Effector memory CD4-positive, alpha-beta T cell (primary cell): ENCODE results near the gene GALNT18.

Experiments
- DNase-seq, 3 donors: peaks; one replicate each; pipeline ENCODE4 v3.0.0-alpha.2; 2020
- H3K27ac ChIP-seq: 2 replicates; pipeline ENCODE4 v1.7.0; 2013; ENCODE audit warnings: mild to moderate bottlenecking, low read length, moderate library complexity; ENCODE audit not compliant: insufficient read depth, poor library complexity, severe bottlenecking
- H3K27me3 ChIP-seq: replicated peaks from 2 replicates; pipeline ENCODE4 v1.7.0; 2013; ENCODE audit warnings: mild to moderate bottlenecking, low read length; ENCODE audit not compliant: insufficient read depth, control insufficient read depth, poor library complexity, severe bottlenecking
- H3K36me3 ChIP-seq: 2 replicates; pipeline ENCODE4 v1.7.0; 2013; ENCODE audit warnings: mild to moderate bottlenecking, low read length, moderate library complexity; ENCODE audit not compliant: control insufficient read depth, insufficient read depth
- H3K4me1 ChIP-seq: 2 replicates; pipeline ENCODE4 v1.7.0; 2013; ENCODE audit warnings: low read length, mild to moderate bottlenecking; ENCODE audit not compliant: control insufficient read depth, insufficient read depth, poor library complexity, severe bottlenecking
- H3K4me3 ChIP-seq: 2 replicates; pipeline ENCODE4 v1.7.0; 2013; ENCODE audit warnings: low read length, low read depth, mild to moderate bottlenecking; ENCODE audit not compliant: insufficient read depth, poor library complexity, severe bottlenecking
- H3K9me3 ChIP-seq: 2 replicates; pipeline ENCODE4 v1.7.0; 2013; ENCODE audit warnings: mild to moderate bottlenecking, low read length, moderate library complexity; ENCODE audit not compliant: control insufficient read depth

Gene GALNT18

DNA sequence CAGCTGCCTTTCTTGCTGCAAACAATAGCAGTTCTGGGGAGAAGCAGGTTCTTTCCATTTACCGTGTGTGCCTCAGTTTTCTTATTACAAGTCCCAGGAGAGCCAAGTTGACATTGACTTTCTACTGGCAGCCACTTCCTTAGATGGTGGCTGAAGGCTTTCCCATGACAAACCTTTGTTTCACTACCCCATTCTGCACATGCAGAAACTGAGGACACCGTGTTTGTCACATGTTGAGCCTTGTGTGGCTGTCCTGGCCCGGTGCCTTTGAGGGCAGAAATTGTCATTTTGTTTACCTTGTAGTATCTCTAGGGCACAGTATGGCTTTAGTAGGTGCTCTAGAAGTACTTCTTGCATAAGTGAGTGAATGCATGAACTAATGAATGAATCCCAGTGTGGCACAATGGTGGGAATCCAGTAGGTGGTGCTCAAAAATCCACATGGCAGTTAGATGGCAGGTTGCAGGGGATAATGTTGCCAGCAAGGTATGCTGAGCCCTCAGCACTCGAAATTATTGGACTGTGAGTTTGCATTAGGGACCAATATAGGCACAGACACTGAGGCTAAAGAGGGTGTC, 370.3 kb downstream of the GALNT18 start:
- no peak for DNase-seq
- Histone ChIP-seq H3K4me1 (no peaks in the 10 kb centered on the region), H3K9me3 (no peaks in the 10 kb centered on the region), H3K4me3 (no peak overlapping the region), H3K27ac (no peak overlapping the region), H3K36me3 (no peaks in the 10 kb centered on the region), H3K27me3 (no peaks in the 10 kb centered on the region)

DNA sequence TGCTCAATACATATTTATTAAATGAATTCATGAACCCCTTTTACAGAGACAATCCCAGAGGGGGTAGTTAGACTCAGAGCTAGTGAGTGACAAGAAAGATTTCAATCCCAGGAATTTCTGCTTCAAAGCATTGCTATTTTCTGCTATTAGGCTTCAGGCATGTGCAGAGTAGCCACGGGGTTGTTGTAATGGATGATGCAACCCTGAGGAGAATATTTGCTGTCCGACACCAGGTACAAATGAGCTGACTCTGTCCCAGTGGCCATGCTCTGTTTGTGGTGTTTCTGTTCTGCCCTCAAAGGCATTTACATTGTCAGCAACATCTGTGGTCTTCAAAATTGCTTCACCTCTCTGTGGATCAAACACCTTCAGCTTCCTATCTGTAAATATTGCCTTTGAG, 371.3 kb downstream of the GALNT18 start:
- H3K36me3 ChIP-seq: no peaks in the 10 kb centered on the region
- H3K27me3 ChIP-seq: no peaks in the 10 kb centered on the region
- H3K9me3 ChIP-seq: no peaks in the 10 kb centered on the region
- H3K4me3 ChIP-seq: no peak overlapping the region
- no peak overlapping the region for H3K27ac ChIP-seq
- no peak for DNase-seq
- H3K4me1 ChIP-seq: no peaks in the 10 kb centered on the region

DNA sequence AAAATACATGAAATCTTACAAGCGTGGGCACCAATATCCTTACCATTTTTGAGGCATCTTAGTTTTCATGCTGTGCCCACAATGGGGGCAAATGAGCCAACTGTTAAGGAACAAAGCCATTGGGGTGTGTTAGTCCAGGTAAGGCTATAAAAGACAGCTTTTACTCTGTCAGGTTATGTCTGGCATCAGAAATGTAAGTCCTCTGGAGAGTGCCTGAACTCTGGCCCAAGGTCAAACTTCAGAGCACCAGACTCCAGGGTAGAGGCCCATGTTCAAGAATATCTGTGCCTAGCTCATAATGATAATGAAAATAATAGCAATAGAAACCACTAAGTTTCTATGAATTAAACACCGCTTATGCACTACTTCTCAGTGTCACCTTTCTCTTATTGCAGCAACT, 374.2 kb downstream of the GALNT18 start:
- peaks cover 20% of the 10 kb centered on the region for H3K4me1 ChIP-seq
- no peaks in the 10 kb centered on the region for H3K27me3 ChIP-seq
- no peaks in the 10 kb centered on the region for H3K9me3 ChIP-seq

DNA sequence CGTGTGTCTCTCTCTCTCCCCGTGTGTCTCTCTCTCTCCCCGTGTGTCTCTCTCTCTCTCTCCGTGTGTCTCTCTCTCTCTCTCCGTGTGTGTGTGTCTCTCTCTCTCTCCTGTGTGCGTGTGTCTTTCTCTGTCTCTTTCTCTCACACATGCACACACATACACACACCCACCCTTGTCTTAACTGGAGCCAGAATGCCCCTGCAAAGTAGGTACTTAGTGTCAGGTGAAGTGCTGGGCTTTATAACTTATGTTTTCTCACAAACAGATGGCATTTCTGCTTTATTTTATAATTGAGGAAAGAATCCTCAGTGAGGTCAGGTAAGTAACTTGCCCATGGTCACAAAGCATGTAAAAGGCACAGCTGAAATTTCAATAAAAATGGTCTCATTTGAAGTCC, 374.7 kb downstream of the GALNT18 start:
- H3K4me3 ChIP-seq: no peak overlapping the region
- no peaks in the 10 kb centered on the region for H3K27me3 ChIP-seq
- peaks cover 21% of the 10 kb centered on the region for H3K4me1 ChIP-seq
- no peak overlapping the region for H3K27ac ChIP-seq
- no peak for DNase-seq
- H3K36me3 ChIP-seq: no peaks in the 10 kb centered on the region
- H3K9me3 ChIP-seq: no peaks in the 10 kb centered on the region

More for the DNA sequence above, 374.2 kb downstream of the GALNT18 start:
- Histone ChIP-seq H3K36me3 (no peaks in the 10 kb centered on the region), H3K4me3 (no peak overlapping the region), H3K27ac (no peak overlapping the region)
- no peak for DNase-seq

DNA sequence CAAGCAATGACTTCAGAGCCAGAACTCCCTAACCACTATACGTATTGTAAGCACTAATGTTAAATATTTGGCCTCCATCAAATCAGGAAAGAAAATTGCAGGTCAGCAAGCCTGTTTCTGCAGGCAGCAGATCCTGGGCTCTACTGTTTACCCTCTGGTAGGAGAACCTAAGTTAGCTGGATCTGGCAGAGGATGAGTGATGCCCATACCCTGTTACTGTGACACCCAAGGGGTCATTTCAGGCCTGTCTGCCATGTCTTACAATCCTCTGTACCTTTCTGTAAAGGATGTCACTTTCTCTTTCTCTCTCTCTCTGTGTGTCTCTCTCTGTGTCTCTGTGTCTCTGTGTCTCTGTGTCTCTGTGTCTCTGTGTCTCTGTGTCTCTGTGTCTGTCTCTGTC, 375.6 kb downstream of the GALNT18 start:
- Histone ChIP-seq H3K9me3 (no peaks in the 10 kb centered on the region), H3K4me1 (peaks cover 21% of the 10 kb centered on the region), H3K36me3 (no peaks in the 10 kb centered on the region), H3K27me3 (no peaks in the 10 kb centered on the region), H3K4me3 (no peak overlapping the region), H3K27ac (no peak overlapping the region)
- no peak for DNase-seq

DNA sequence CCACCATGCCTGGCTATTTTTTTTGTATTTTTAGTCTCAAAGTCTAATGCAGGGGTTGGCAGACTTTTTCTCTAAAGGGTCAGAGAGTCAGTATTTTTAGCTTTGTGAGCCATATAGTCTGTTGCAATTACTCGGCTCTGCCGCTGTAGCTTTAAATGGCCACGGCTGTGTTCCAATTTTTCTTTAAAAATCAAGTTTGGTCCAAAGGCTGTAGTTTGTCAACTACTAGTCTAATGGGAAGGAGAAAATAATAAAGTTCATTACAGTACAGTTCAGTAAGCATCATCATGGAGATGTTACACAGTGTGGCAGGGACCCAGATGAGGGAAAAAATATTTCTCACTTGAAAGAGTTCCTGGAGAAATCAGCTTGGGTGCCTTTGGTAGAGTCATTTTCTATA, 376.4 kb downstream of the GALNT18 start:
- no peak overlapping the region for H3K27ac ChIP-seq
- DNase-seq: no peak
- no peaks in the 10 kb centered on the region for H3K27me3 ChIP-seq
- no peak overlapping the region for H3K4me3 ChIP-seq
- no peaks in the 10 kb centered on the region for H3K36me3 ChIP-seq
- H3K4me1 ChIP-seq: peaks cover 21% of the 10 kb centered on the region
- H3K9me3 ChIP-seq: no peaks in the 10 kb centered on the region

DNA sequence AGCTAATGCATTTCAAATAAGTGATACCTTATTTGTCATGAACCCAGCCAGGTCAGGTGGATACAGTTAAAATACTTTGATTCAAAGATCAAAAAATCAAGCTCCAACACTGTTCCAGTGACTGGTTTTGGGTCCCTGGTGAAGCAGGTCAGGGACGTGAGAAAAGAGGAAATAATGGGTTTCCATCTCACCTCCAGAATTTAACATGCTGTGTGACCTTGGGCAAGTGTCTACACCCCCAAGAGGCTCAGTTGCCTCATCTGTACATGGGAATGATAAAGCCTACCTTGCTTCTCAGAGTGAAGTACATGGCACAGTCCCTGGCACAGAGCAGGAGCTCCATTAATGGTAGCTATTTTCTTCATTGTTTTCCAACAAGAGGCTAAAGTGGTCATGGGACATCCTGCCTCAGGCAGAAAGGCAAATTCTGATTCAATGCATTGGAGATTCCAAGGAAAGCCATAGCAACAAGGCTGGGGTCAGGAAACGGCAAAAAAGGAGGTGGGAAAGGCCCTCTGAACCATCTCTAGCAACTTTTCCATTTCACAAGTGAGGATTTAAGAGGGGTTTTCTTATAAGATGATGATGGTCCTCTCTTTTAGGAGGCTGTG, 377.2 kb downstream of the GALNT18 start:
- H3K27me3 ChIP-seq: no peaks in the 10 kb centered on the region
- H3K4me1 ChIP-seq: peaks cover 21% of the 10 kb centered on the region
- no peaks in the 10 kb centered on the region for H3K36me3 ChIP-seq
- H3K9me3 ChIP-seq: no peaks in the 10 kb centered on the region
- H3K4me3 ChIP-seq: no peak overlapping the region
- no peak for DNase-seq
- H3K27ac ChIP-seq: peak overlapping the region; percentile 58

DNA sequence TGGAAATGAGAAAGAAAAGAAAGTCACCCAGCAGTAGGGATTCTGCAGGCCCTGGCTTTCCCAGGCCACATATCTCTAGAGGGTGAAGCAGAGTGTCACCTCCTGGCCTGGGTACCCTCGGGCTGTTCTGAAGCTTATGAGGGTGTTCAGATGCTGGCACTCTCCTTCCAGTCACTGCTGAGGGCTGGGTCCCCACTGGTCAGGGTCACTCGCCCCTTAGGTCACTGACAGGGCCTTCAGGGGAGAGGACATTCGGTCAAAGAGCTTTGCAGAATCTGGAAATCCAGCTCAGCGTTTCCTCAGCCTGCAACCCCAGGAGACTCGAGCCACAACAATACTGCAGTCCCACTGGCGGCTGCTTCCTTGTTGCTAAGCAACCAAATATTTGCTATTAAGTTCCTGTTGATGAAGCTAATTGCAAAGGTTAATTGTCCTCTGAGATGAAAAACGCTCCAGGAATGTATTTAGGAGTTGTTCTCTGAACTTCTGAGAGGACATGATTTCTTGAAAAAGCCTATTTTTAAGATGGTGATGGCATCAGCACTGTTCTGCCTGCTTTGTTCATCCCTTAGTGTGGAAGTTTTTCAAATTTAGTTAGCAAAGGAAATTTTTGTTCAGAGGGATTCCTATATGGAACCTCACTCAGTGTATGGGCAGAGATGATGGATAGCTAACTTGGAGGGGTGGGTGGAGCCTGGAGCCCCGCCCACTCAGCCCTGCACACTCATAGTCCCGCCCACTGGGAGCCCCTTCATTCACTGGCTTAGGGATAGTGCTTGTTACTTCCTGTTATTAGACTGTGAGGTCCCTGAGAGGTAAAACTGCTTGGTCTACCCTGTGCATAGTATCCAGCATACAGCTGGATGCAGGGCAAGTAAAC, 378.0 kb downstream of the GALNT18 start:
- Histone ChIP-seq H3K36me3 (no peaks in the 10 kb centered on the region), H3K4me1 (peaks cover 21% of the 10 kb centered on the region), H3K9me3 (no peaks in the 10 kb centered on the region), H3K27me3 (no peaks in the 10 kb centered on the region), H3K4me3 (no peak overlapping the region), H3K27ac (peak overlapping the region; percentile 58)
- DNase-seq: peak; percentile 2 to 36 (median 34)

DNA sequence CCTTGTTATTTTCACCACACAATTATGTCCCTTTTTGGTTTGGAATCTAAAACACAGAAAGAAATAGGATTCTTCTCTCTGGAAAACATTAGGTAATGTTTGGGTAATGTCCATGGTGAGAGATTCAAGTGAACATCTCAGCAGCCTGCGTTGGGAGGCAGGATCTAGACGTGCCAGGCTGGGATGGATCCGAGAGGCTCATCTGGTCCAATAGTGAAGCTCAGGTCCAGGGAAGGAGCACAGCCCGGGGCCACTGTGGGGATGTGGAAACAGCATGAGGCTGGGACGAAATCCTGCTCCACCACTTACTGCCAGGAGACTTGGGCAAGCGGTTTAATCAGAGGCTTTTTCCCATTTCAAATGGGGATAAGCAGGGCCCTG, 378.6 kb downstream of the GALNT18 start:
- H3K27ac ChIP-seq: peak overlapping the region; percentile 58
- H3K9me3 ChIP-seq: no peaks in the 10 kb centered on the region
- H3K36me3 ChIP-seq: no peaks in the 10 kb centered on the region
- no peak overlapping the region for H3K4me3 ChIP-seq
- no peak for DNase-seq
- no peaks in the 10 kb centered on the region for H3K27me3 ChIP-seq
- peaks cover 21% of the 10 kb centered on the region for H3K4me1 ChIP-seq

DNA sequence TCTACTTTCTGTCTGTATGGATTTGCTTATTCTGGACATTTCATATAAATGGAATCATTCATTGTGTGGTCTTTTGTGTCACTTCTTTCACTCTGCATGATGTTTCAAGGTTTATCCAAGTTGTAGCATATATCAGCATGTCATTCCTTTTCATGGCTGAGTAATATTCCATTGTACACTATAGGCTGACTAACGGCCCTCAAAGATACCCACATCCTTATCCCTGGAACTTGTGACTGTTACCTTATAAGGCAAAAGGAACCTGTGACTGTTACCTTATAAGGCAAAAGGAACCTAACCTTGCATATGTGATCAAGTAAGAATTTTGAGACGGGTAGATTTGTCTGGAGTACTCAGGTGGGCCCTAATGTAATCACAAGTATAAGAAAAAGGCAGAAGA, 380.5 kb downstream of the GALNT18 start:
- no peaks in the 10 kb centered on the region for H3K9me3 ChIP-seq
- peaks cover 21% of the 10 kb centered on the region for H3K4me1 ChIP-seq
- H3K27ac ChIP-seq: no peak overlapping the region
- no peaks in the 10 kb centered on the region for H3K27me3 ChIP-seq
- no peak overlapping the region for H3K4me3 ChIP-seq
- no peaks in the 10 kb centered on the region for H3K36me3 ChIP-seq
- DNase-seq: no peak
